ENCODE data around the gene LRRC23. TPM values are rescaled to one million over a fixed set of nuclear protein-coding genes. Genes with fewer than 3 reads are reported as not detected.

The LRRC23 gene
- total and polyA plus RNA-seq, 9 of the 15 experiments (the other 6 are each of a cell fraction or from before 2014, with no cell fraction given) = 2.2 to 7.0 (median 3.0) TPM

DNA sequence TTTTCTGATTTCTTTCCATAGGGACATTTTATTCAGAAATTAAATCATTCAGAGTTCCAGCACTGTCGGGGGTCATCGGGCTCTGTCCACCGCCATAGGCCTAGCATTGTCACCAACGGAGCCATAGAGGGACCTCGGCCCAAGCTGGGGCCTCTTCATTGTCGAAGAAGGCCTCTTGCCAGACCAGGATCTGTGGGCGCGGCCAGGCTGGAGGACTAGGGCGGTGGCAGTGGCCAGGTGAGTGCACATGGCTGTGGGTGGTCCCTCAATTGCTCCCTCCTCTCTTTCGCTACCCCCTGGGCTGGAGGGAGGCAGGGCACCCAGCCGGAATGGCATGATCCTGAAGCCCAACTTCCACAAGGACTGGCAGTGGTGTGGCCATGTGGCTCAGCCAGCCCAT, 20.9 kb upstream of the LRRC23 start (continued):
- no peak for TF ChIP-seq ZNF232 (CRISPR knock-in tag; IDR thresholded peaks at IDR 0.05)
- TF ChIP-seq ZNF778 (CRISPR knock-in tag; IDR thresholded peaks at IDR 0.05) = no peak
- no peak for TF ChIP-seq TAF1 (IDR thresholded peaks at IDR 0.05; ENCODE audit: control insufficient read depth, extremely low read depth, insufficient read depth, low read length, severe bottlenecking)
- TF ChIP-seq SNRNP70 (optimal IDR thresholded peaks at IDR 0.05; ENCODE audit: low read depth, low read length) = no peak
- TF ChIP-seq HDAC2 (IDR thresholded peaks at IDR 0.05) = no peak

- POLR2A ChIA-PET = interaction anchor here (0.8 to 1.7 kb wide), 4 partner anchors 10 to 17 kb away, joined by 3 to 6 read pairs (median 4); partner anchors contain the start of genes SPSB2 and TPI1
- no peaks in the 10 kb centered on the region for H3K79me2 ChIP-seq (ENCODE audit: control insufficient read depth, insufficient read depth, low read length)
- 54% methylated on average over 17 of the region's 22 CpGs for WGBS (ENCODE audit: insufficient coverage, low coverage, missing lambda C conversion rate)
- no peaks in the 10 kb centered on the region for H3K9me1 ChIP-seq (ENCODE audit: control insufficient read depth, insufficient read depth, low read length)
- H3K4me3 ChIP-seq = no peak overlapping the region
- ATAC-seq (no peak), FAIRE-seq (no peak), DNase-seq (ENCODE audit: extremely low read depth in 1 of 4, low spot score in 3 of 4) (no peak)
- H3K9ac ChIP-seq (ENCODE audit: insufficient read depth in 1 of 2, low read depth in 2 of 2, low read length in 2 of 2) = no peak overlapping the region
- peaks cover 14% of the 10 kb centered on the region; the same call in 1 of the 3 replicates for H3K36me3 ChIP-seq (ENCODE audit: control insufficient read depth, insufficient read depth, low read length)
- CTCF ChIA-PET (ENCODE audit: low intra/inter-chr PET ratio) = no interaction called here
- H3K27ac ChIP-seq (ENCODE audit: extremely low read depth, low read depth, low read length) = no peak overlapping the region
- no peaks in the 10 kb centered on the region for H3K27me3 ChIP-seq (ENCODE audit: control insufficient read depth in 2 of 2, insufficient read depth in 2 of 2, low read length in 2 of 2)
- BruUV-seq (replicated peaks) = no TSS peak
- in situ Hi-C loops (cut with MboI) (no loop called here), intact Hi-C loops (cut with micrococcal nuclease) (no loop called here)
- H3K4me1 ChIP-seq (replicated peaks in 1 of 2; ENCODE audit: control insufficient read depth in 2 of 2, insufficient read depth in 2 of 2, low read length in 2 of 2) = peaks cover 3 to 9% of the 10 kb centered on the region in 2 experiments; a peak in 2 of 5 replicates
- no peak overlapping the region for H2AFZ ChIP-seq (ENCODE audit: low read depth, low read length)
- H4K20me1 ChIP-seq (replicated peaks; ENCODE audit: control insufficient read depth, insufficient read depth, low read length) = no peaks in the 10 kb centered on the region
- no peak overlapping the region for H3K4me2 ChIP-seq (ENCODE audit: insufficient read depth, low read length)
- no peaks in the 10 kb centered on the region for H3K9me3 ChIP-seq (replicated peaks; ENCODE audit: control insufficient read depth, insufficient read depth, low read depth, low read length)
- no peak for TF ChIP-seq VEZF1 (CRISPR knock-in tag; IDR thresholded peaks at IDR 0.05)
- no peak for TF ChIP-seq ETV1 (tag; conservative IDR thresholded peaks at IDR 0.05; ENCODE audit: low read depth)
- no peak for TF ChIP-seq ETS2 (tag; IDR thresholded peaks at IDR 0.05; ENCODE audit: borderline replicate concordance, poor library complexity, severe bottlenecking)
- TF ChIP-seq YBX1 (IDR thresholded peaks at IDR 0.05) = no peak
- no peak for TF ChIP-seq ZNF696 (CRISPR knock-in tag; conservative IDR thresholded peaks at IDR 0.05)
- no peak for TF ChIP-seq NFIC (IDR thresholded peaks at IDR 0.05)
- TF ChIP-seq RBBP5 (IDR thresholded peaks at IDR 0.05; ENCODE audit: borderline replicate concordance, insufficient read depth, low read length, poor library complexity, severe bottlenecking) = no peak
- TF ChIP-seq, protein P1, sequence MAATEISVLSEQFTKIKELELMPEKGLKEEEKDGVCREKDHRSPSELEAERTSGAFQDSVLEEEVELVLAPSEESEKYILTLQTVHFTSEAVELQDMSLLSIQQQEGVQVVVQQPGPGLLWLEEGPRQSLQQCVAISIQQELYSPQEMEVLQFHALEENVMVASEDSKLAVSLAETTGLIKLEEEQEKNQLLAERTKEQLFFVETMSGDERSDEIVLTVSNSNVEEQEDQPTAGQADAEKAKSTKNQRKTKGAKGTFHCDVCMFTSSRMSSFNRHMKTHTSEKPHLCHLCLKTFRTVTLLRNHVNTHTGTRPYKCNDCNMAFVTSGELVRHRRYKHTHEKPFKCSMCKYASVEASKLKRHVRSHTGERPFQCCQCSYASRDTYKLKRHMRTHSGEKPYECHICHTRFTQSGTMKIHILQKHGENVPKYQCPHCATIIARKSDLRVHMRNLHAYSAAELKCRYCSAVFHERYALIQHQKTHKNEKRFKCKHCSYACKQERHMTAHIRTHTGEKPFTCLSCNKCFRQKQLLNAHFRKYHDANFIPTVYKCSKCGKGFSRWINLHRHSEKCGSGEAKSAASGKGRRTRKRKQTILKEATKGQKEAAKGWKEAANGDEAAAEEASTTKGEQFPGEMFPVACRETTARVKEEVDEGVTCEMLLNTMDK (IDR thresholded peaks at IDR 0.05; ENCODE audit: borderline replicate concordance, insufficient read depth, low read depth, low read length, poor library complexity, severe bottlenecking) = no peak
- TF ChIP-seq CTBP1 (IDR thresholded peaks at IDR 0.05; ENCODE audit: borderline replicate concordance) = no peak
- TF ChIP-seq SUPT5H (IDR thresholded peaks at IDR 0.05) = no peak
- no peak for TF ChIP-seq ZKSCAN3 (CRISPR knock-in tag; IDR thresholded peaks at IDR 0.05)
- no peak for TF ChIP-seq PHB2 (IDR thresholded peaks at IDR 0.05; ENCODE audit: low read depth)
- TF ChIP-seq ARHGAP35 (IDR thresholded peaks at IDR 0.05; ENCODE audit: partially characterized antibody) = no peak
- TF ChIP-seq GTF2A2 (tag; IDR thresholded peaks at IDR 0.05) = no peak
- no peak for TF ChIP-seq ZNF3 (CRISPR knock-in tag; IDR thresholded peaks at IDR 0.05)
- no peak for TF ChIP-seq ZNF668 (CRISPR knock-in tag; IDR thresholded peaks at IDR 0.05)
- TF ChIP-seq ZNF717 (CRISPR knock-in tag; IDR thresholded peaks at IDR 0.05) = no peak
Measured at GRCh38 chr12:6884539-6884938, 20.1 kb upstream of the LRRC23 start.
